ENCODE data around the gene TARBP2. TPM values are rescaled to one million over a fixed set of nuclear protein-coding genes. Genes with fewer than 3 reads are reported as not detected.
A peak's percentile ranks its signal among the peaks of the same experiment; 100 is the strongest.

Gene TARBP2
- total RNA-seq, 1 experiment from 2014 or later: 74.0 TPM

- ChIA-PET CTCF (interaction anchor here (0.6 to 6.8 kb wide), 35 partner anchors 9 to 443 kb away, joined by 3 to 99 read pairs (median 5); partner anchors contain the start of genes AAAS, ATP5MC2, MAP3K12 and PFDN5), POLR2A (interaction anchor here (1.0 to 1.8 kb wide), 4 partner anchors 8 to 33 kb away, joined by 3 to 4 read pairs (median 4); partner anchors contain the start of gene TARBP2)
- no peaks in the 10 kb centered on the region for H3K27me3 Mint-ChIP-seq (ENCODE audit: low read depth)
- no peak overlapping the region for H3K27ac Mint-ChIP-seq
- H3K4me1 Mint-ChIP-seq: peaks cover 4% of the 10 kb centered on the region; the same call in 1 of the 2 replicates
- no peak overlapping the region for H3K4me3 Mint-ChIP-seq
- TF ChIP-seq ZBTB43 (CRISPR knock-in tag; IDR thresholded peaks at IDR 0.05): no peak
- peak; percentile 83 for TF ChIP-seq CTCF (IDR thresholded peaks at IDR 0.05)
- peaks cover 21% of the 10 kb centered on the region for H3K36me3 Mint-ChIP-seq
- no peaks in the 10 kb centered on the region for H3K9me3 Mint-ChIP-seq
- peak; percentile 93 for ATAC-seq
- DNase-seq (ENCODE audit: low spot score): peak; percentile 94
Measured at GRCh38 chr12:53508534-53509170, 7.6 kb downstream of the TARBP2 start.

- DNase-seq (ENCODE audit: low spot score) (no peak), ATAC-seq (no peak)
- ChIA-PET POLR2A (interaction anchor here (0.6 to 1.8 kb wide), 2 partner anchors 9 to 12 kb away, joined by 4 read pairs; partner anchors contain the start of gene TARBP2), CTCF (interaction anchor here (0.7 to 6.8 kb wide), 4 partner anchors 11 to 158 kb away, joined by 3 to 99 read pairs (median 10); partner anchors contain the start of genes MAP3K12 and TARBP2)
- TF ChIP-seq FOXJ3 (CRISPR knock-in tag; IDR thresholded peaks at IDR 0.05; ENCODE audit: borderline replicate concordance) (no peak), CREM (CRISPR knock-in tag; IDR thresholded peaks at IDR 0.05) (no peak), OVOL2 (CRISPR knock-in tag; IDR thresholded peaks at IDR 0.05; ENCODE audit: borderline replicate concordance) (no peak), PRRX2 (CRISPR knock-in tag; IDR thresholded peaks at IDR 0.05) (no peak), ZNF232 (CRISPR knock-in tag; IDR thresholded peaks at IDR 0.05) (no peak), ZNF138 (CRISPR knock-in tag; conservative IDR thresholded peaks at IDR 0.05) (no peak)
- Mint-ChIP-seq H3K4me1 (peaks cover 4% of the 10 kb centered on the region; the same call in 1 of the 2 replicates), H3K36me3 (peaks cover 12% of the 10 kb centered on the region), H3K27ac (no peak overlapping the region), H3K9me3 (no peaks in the 10 kb centered on the region), H3K27me3 (ENCODE audit: low read depth) (no peaks in the 10 kb centered on the region), H3K4me3 (no peak overlapping the region)
Measured at GRCh38 chr12:53510181-53510812, 9.2 kb downstream of the TARBP2 start.

- ChIA-PET CTCF (interaction anchor here (1.4 kb wide), 1 partner anchor 30 kb away, joined by 3 read pairs; no protein-coding TSS in a partner anchor), POLR2A (no interaction called here)
- TF ChIP-seq RORB (CRISPR knock-in tag; IDR thresholded peaks at IDR 0.05) (no peak), USF2 (CRISPR knock-in tag; IDR thresholded peaks at IDR 0.05) (no peak), SOX15 (CRISPR knock-in tag; IDR thresholded peaks at IDR 0.05) (no peak), ZNF138 (CRISPR knock-in tag; conservative IDR thresholded peaks at IDR 0.05) (no peak), TEAD4 (CRISPR knock-in tag; IDR thresholded peaks at IDR 0.05) (no peak), MYBL2 (CRISPR knock-in tag; IDR thresholded peaks at IDR 0.05) (no peak), RELA (CRISPR knock-in tag; IDR thresholded peaks at IDR 0.05; ENCODE audit: borderline replicate concordance) (no peak), ZNF263 (CRISPR knock-in tag; IDR thresholded peaks at IDR 0.05; ENCODE audit: low read depth) (no peak), USF1 (CRISPR knock-in tag; IDR thresholded peaks at IDR 0.05) (no peak), TCF7 (CRISPR knock-in tag; IDR thresholded peaks at IDR 0.05; ENCODE audit: low read depth) (no peak), ZMAT4 (CRISPR knock-in tag; IDR thresholded peaks at IDR 0.05) (no peak), ZNF425 (CRISPR knock-in tag; conservative IDR thresholded peaks at IDR 0.05) (no peak), GTF2I (CRISPR knock-in tag; conservative IDR thresholded peaks at IDR 0.05) (no peak)
Measured at GRCh38 chr12:53513712-53514410, 12.8 kb downstream of the TARBP2 start.

More at GRCh38 chr12:53513712-53514410, 12.8 kb downstream of the TARBP2 start:
- Mint-ChIP-seq H3K27ac (no peak overlapping the region), H3K27me3 (ENCODE audit: low read depth) (no peaks in the 10 kb centered on the region), H3K4me3 (no peak overlapping the region), H3K9me3 (no peaks in the 10 kb centered on the region), H3K36me3 (peaks cover 3% of the 10 kb centered on the region; the same call in 1 of the 2 replicates), H3K4me1 (peaks cover 8% of the 10 kb centered on the region)
- ATAC-seq (no peak), DNase-seq (ENCODE audit: low spot score) (no peak)
